Amniotic epithelial cell (primary cell): ENCODE data around the gene FBXW9.
"Not testable (repeated sequence)": the region's sequence is repeated elsewhere in the genome, so short reads cannot be mapped to it uniquely, and the experiment has no call there.

ENCODE experiments used
- DNase-seq: peaks from one replicate; pipeline ENCODE4 v3.0.0-alpha.2; 2010; ENCODE audit warnings: low read depth

Gene FBXW9

GRCh38 chr19:12681074-12681987 lies 15.1 kb downstream of the FBXW9 start, which contains the start of gene DHPS:
TSS of gene DHPS (minus strand) at chr19:12681880. CDS start at chr19:12681766, 114 bp downstream.
- DNase-seq: peak; percentile 98

DNA sequence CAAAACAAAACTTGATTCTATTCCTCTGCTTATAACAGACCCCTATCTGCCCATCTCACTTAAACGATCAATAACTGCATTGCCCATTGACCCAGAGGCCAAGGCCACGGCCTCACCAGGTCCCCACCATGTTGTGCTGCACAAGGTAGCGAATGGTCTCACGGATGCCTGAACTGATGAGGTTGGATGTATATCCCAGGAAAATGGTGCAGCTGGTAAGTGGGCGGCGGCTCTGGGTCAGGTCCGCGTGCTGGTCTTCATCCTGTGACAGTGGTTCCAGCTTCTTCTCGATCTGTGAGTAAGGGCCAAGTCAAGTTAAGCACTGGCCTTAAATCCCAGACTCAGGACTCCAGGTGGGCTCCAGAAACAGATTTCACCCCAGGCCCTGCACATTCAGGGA lies 16.4 kb downstream of the FBXW9 start:
- DNase-seq: no peak

DNA sequence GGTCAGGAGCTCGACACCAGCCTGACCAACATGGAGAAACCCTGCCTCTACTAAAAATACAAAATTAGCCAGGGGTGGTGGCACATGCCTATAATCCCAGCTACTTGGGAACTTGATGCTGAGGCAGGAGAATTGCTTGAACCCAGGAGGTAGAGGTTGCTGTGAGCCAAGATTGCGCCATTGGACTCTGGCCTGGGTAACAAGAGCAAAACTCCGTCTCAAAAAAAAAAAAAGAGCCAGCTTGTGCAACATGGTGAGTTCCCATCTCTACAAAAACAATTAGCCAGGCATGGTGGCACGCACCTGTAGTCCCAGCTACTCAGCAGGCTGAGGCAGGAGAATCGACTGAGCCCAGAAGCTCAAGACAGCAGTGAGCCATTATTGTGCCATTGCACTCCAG lies 18.4 kb downstream of the FBXW9 start:
- DNase-seq: not testable (repeated sequence)

DNA sequence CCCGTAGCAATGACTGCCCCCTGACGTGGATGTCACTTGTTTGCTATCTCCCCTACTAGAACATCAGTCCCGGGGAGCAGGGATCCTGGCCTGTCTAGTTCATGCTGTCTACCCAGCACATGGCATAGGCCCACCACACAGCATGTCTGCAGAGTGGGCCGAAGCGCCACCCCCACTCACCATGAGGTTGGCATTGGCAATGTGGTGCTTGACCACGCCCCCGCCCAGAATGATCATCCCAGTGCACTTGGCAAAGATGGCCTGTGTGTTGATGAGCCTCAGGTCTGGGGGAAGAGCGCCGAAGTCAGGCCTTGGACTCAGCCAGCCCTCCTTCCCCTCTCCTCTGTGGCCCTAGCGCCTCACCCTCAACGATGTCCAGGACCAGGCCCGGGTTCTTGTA lies 19.5 kb downstream of the FBXW9 start:
- DNase-seq: no peak

GRCh38 chr19:12676384-12676792 lies 20.0 kb downstream of the FBXW9 start:
- peak; percentile 57 for DNase-seq

GRCh38 chr19:12675940-12676339 lies 20.5 kb downstream of the FBXW9 start:
- DNase-seq: no peak

- DNase-seq: no peak
These were observed 21.0 kb downstream of the FBXW9 start for GRCh38 chr19:12675399-12675798.

DNA sequence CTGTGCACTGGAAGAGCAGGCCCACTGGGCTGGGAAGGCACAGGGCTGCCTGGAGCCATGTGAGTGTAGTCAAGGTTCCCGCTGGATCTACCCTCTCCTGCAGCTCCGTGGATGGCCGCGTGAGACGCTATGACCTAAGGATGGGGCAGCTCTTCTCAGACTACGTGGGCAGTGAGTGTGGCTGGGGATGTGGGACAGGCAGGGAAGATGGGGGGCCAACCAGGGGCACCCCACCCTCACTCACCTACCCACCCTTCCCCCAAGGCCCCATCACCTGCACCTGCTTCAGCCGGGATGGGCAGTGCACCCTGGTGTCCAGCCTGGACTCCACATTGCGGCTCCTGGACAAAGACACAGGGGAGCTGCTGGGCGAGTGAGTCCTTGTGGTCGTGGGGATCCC lies 23.7 kb downstream of the FBXW9 start:
- no peak for DNase-seq

DNA sequence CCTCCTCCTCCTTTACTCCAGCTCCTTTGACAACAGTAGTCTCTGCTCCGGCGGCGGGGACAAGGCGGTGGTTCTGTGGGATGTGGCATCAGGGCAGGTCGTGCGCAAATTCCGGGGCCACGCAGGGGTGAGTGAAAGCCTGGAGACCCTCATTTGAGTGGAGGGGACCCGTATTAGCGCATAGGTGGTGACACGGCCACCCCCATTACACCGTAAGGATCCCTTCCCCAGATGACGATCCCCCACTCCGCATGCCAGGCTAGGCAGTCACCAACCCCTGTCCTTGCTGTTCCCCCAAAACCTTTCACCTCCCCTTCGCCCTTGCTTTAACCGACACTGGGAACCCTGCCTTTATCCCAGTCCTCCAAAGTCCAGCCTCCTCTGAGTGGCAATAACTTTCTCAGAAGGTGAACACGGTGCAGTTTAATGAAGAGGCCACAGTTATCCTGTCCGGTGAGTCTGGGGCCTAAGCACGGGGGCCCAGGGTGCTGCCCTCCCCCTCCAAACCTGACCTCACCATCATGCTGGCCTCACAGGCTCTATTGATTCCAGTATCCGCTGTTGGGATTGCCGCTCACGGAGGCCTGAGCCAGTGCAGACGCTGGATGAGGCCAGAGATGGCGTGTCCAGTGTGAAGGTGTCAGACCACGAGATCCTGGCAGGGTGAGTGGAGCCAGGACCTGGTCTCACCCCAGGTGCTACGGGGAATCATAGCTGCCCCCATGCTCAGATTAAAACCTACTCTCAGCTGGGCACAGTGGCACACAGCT lies 26.1 kb downstream of the FBXW9 start:
- DNase-seq: no peak

DNA sequence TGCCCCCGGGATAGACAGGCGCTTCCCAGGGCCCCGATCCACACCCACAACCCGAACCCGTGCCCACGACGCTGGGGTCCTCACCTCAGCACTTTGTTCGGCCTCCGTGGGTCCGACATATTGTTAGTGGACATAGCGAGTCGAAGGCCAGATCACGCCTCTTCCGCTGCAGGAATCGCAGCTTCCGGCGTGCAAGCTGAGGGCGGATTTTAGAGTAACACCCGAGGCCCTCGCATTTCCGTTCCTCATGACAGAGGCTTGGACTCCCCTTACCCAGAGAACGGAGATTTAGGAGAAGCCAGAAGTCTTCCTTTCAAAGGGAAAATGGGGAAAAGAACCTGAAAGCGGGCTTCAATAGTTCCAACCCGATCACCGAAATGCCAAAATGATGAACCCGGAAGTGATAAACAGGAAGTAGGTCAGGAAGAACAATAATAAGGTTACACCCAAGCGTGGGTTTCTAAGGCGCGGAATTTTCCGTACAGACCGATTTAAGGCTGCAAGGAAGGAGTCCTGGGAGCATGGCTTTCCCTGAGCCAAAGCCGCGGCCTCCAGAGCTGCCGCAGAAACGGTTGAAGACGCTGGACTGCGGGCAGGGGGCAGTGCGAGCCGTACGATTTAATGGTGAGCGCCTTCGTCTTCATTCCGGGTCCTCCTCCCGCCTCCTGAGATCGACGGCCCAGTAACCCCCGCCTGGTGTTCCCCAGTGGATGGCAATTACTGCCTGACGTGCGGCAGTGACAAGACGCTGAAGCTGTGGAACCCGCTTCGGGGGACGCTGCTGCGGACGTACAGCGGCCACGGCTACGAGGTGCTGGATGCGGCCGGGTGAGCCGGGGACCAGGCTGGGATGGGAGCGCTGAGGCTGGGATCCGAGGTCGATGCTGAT lies 26.9 kb downstream of the FBXW9 start:
- DNase-seq: peak; percentile 84

GRCh38 chr19:12668932-12669269 lies 27.5 kb downstream of the FBXW9 start:
- DNase-seq: peak; percentile 68

GRCh38 chr19:12668346-12668745 lies 28.1 kb downstream of the FBXW9 start:
- DNase-seq: no peak

GRCh38 chr19:12667731-12668302 lies 28.6 kb downstream of the FBXW9 start:
- DNase-seq: no peak

- DNase-seq: peak; percentile 42
These were observed 30.0 kb downstream of the FBXW9 start, which contains the start of the genes MAN2B1 and WDR83 for GRCh38 chr19:12666265-12667048. TSS of gene MAN2B1 (minus strand) at chr19:12666742. CDS start at chr19:12666701, 41 bp downstream. TSS of gene WDR83 (plus strand) at chr19:12666807. CDS start at chr19:12669791, 2,984 bp downstream.

DNA sequence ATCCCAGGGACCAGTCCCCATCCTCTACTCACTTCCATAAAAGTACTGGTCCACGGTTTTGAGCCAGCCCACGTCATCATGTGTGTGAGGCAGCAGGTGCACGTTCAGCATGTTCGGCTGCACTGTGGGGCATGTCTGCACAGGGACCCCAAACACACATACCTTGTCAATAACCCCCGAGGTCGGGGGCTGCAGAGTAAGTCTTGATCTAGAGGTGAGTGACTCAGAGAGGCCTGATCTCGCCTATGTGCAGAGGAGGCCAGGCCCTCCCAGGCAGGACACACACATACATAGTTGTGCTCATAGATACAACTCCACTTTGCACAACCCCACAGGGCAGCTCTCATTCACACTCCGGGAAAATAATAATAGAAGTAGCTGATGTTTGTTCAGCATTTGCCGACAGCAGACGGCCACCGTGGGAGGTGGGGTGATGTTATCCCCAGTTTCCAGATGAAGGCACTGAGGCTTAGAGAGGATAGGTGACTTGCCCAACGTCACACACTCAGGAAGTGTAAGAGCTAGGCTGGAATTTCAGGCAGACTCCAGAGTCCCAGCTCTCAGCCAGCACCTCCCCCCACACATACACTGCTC lies 30.7 kb downstream of the FBXW9 start:
- no peak for DNase-seq

GRCh38 chr19:12665281-12665573 lies 31.2 kb downstream of the FBXW9 start:
- no peak for DNase-seq

DNA sequence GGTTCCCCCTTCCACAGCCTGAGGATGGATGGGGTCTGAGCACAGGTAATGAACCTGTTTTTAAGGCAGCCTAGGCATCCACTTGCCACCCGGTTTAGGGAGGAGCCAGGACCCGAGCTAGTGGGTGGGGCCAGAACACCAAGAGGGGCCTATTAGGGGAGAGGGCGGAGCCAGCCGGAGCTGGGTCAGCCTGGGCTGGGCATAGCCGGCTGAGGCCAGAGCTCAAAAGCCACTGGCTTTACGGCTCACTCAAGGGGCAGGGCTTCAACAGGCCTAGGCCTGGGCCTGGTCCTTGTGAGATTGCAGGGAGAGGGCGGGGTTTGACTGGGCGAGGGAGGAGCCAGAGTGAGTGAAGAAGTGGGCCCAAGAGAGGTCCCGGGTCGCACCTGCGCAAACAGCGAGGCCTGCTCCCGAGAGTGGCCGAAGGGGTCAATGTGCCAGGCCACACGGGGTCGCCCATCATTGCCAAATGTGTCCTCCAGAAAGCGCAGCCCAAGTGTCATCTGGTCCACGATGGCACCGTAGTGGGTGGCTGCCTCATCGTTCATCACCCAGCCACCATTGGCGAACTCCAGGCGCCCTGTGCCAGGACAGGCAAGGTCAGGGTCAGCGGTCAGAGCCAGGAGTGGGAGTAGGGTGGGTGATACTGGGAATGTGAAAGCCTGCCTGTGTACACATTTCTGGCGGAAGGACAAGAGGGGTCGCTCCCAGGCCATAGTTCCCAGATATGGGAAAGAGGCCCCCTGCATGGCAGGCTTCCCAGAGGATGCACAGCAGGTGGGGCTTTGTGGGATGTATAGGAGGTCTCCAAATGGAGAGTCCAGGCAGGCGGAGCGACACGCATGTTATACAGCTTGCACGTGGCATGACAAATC lies 31.8 kb downstream of the FBXW9 start:
- peak; percentile 30 for DNase-seq

GRCh38 chr19:12660980-12661379 lies 35.5 kb downstream of the FBXW9 start:
- DNase-seq: no peak

GRCh38 chr19:12657966-12658365 lies 38.5 kb downstream of the FBXW9 start:
- DNase-seq: no peak
